ENCODE measurements around the gene CRHR2. TPM values are rescaled to one million over a fixed set of nuclear protein-coding genes. Genes with fewer than 3 reads are reported as not detected.
A peak's percentile ranks its signal among the peaks of the same experiment; 100 is the strongest.

CRHR2 gene
- total and polyA plus RNA-seq, 4 donors: 0.23 to 1.5 TPM; not detected in 2

DNA sequence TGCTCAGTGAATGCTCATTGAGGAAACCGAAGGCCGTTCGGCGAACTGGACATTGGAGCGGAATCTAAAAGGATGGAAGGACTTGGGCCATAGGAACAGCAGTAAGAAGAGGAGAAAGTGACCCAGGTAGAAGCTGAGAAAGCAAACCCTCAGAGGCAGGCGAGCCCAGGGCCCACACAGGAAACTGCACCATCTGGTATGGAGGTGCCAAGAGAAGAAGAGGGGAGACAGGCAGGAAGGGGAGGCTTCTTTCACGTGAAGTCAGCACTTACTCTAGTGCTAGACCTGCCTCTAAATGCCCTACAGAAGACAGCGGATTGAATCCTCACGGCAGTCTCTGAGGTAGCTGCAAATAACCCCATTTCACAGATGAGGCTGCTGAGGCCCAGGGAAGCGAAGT, 10.2 kb upstream of the CRHR2 start:
- no peaks in the 10 kb centered on the region for H3K27me3 ChIP-seq (ENCODE audit: control insufficient read depth in 1 of 2, insufficient read depth in 2 of 2, low read length in 1 of 2)
- WGBS, 2 donors: 89 to 92% methylated on average over 10 of the region's 10 CpGs
- no peaks in the 10 kb centered on the region for H3K4me1 ChIP-seq (ENCODE audit: control insufficient read depth in 1 of 2, insufficient read depth in 2 of 2, low read length in 2 of 2)
- H3K4me3 ChIP-seq (ENCODE audit: low read length in 2 of 2): no peak overlapping the region
- intact Hi-C loops (cut with DNase I): no loop called here
- H3K9me3 ChIP-seq (ENCODE audit: control insufficient read depth, low read length): no peaks in the 10 kb centered on the region
- no peaks in the 10 kb centered on the region for H3K36me3 ChIP-seq (ENCODE audit: control insufficient read depth in 1 of 2, insufficient read depth in 2 of 2, low read length in 1 of 2)
- no peak for ATAC-seq (ENCODE audit: low FRiP score)
- H3K27ac ChIP-seq (ENCODE audit: low read depth in 1 of 2, low read length in 2 of 2): no peak overlapping the region
- DNase-seq: no peak

DNA sequence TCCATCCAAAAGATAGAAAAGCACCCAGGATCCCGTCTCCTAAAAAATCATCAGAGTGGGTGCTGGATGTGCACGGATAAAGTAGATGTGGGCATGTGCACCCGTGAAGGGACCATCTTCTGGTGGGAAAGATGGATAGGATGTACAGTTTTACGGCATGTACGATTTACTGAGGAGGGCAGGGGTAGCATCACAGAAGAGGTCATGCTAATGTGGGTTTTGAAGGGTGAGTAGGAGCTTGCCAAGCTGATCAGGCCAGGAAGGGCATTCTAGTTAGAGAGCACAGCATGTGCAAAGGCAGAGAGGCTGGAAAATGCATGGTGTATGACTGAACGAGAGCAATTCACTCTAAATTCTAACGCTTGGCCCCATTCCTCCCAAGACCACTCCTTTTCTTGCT, 7.8 kb upstream of the CRHR2 start:
- Histone ChIP-seq H3K27ac (ENCODE audit: low read depth in 1 of 2, low read length in 2 of 2) (no peak overlapping the region), H3K9me3 (ENCODE audit: control insufficient read depth, low read length) (no peaks in the 10 kb centered on the region), H3K27me3 (ENCODE audit: control insufficient read depth in 1 of 2, insufficient read depth in 2 of 2, low read length in 1 of 2) (no peaks in the 10 kb centered on the region), H3K4me1 (ENCODE audit: control insufficient read depth in 1 of 2, insufficient read depth in 2 of 2, low read length in 2 of 2) (no peaks in the 10 kb centered on the region), H3K4me3 (ENCODE audit: low read length in 2 of 2) (no peak overlapping the region), H3K36me3 (ENCODE audit: control insufficient read depth in 1 of 2, insufficient read depth in 2 of 2, low read length in 1 of 2) (no peaks in the 10 kb centered on the region)
- intact Hi-C loops (cut with DNase I): no loop called here
- ATAC-seq (ENCODE audit: low FRiP score): no peak
- WGBS, 2 donors: 90 to 92% methylated on average over 7 of the region's 7 CpGs
- DNase-seq: no peak

DNA sequence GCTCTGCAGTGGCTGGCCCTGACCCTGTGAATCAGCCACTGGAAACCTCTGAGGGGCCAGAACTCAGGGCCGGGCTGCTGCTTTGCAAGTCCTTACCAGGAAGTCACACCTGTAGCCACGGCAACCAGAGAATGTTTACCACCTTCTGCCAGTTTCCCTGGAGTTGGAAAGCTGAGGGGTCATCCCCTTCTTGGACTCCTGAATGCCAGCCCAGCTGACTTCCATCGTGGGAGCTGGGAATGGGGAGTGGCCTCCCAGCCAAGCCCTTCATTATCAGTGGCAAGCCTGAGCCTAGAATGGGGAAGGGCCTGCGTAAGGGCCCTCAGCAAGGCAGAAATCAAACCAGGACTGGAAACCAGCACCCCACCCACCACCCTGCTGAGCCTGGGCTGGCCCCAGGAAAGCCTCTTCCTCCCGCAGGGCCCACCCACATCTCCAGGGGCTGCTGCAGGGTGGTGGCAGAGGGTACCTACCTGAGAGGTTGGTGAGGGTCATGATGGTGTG, 6.5 kb upstream of the CRHR2 start:
- DNase-seq (no peak), ATAC-seq (ENCODE audit: low FRiP score) (no peak)
- Histone ChIP-seq H3K27ac (ENCODE audit: low read depth in 1 of 2, low read length in 2 of 2) (no peak overlapping the region), H3K4me3 (ENCODE audit: low read length in 2 of 2) (no peak overlapping the region), H3K9me3 (ENCODE audit: control insufficient read depth, low read length) (no peaks in the 10 kb centered on the region), H3K36me3 (ENCODE audit: control insufficient read depth in 1 of 2, insufficient read depth in 2 of 2, low read length in 1 of 2) (no peaks in the 10 kb centered on the region), H3K4me1 (ENCODE audit: control insufficient read depth in 1 of 2, insufficient read depth in 2 of 2, low read length in 2 of 2) (no peaks in the 10 kb centered on the region), H3K27me3 (ENCODE audit: control insufficient read depth in 1 of 2, insufficient read depth in 2 of 2, low read length in 1 of 2) (no peaks in the 10 kb centered on the region)
- intact Hi-C loops (cut with DNase I): no loop called here
- WGBS, 2 donors: 55 to 70% methylated on average over 5 of the region's 5 CpGs

DNA sequence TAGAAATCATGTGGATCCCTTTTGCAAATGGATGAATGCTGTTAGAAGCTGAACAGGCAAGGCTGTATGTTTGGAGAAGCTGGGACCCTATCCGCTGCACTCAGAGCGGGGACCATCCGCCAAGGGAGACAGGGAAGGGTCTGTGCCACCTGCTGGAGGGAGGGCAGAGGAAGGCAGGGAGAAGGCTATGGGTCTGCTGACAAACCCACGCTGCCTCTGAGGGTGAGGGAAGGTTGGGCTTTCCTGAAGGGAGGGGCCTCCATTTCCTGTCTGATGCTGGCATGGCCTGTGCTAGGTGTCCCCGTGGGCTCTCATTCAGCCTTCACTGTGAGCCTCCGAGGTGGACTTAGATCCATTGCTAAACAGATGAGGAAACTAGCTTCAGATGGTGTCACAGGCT, 5.3 kb upstream of the CRHR2 start:
- Histone ChIP-seq H3K9me3 (ENCODE audit: control insufficient read depth, low read length) (no peaks in the 10 kb centered on the region), H3K4me3 (ENCODE audit: low read length in 2 of 2) (no peak overlapping the region), H3K27ac (ENCODE audit: low read depth in 1 of 2, low read length in 2 of 2) (no peak overlapping the region), H3K36me3 (ENCODE audit: control insufficient read depth in 1 of 2, insufficient read depth in 2 of 2, low read length in 1 of 2) (no peaks in the 10 kb centered on the region), H3K4me1 (ENCODE audit: control insufficient read depth in 1 of 2, insufficient read depth in 2 of 2, low read length in 2 of 2) (no peaks in the 10 kb centered on the region), H3K27me3 (ENCODE audit: control insufficient read depth in 1 of 2, insufficient read depth in 2 of 2, low read length in 1 of 2) (no peaks in the 10 kb centered on the region)
- DNase-seq (no peak), ATAC-seq (ENCODE audit: low FRiP score) (no peak)
- intact Hi-C loops (cut with DNase I): no loop called here
- WGBS, 2 donors: 84 to 85% methylated on average over 6 of the region's 6 CpGs

DNA sequence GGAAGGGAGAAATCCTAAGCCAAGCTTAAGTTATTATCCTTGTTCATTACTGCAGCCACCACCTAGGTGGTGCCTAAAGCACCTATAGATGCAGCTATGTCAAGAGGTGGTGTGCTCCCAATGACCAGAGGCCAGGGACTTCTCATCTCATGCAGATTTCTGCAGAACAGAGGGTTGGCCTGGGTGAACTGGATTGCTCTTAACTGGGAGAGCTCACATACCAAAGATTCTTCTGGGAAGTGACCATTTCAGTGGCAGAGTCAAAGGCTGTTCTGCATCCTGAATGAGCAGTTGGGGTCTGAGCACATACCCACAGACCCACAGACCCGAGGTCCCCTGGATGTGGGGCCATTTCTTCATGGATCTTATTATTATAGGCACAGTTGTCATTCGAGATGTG, 2.1 kb upstream of the CRHR2 start:
- no peak for ATAC-seq (ENCODE audit: low FRiP score)
- 66 to 74% methylated on average over 2 of the region's 2 CpGs for WGBS, 2 donors
- H3K27me3 ChIP-seq (ENCODE audit: control insufficient read depth in 1 of 2, insufficient read depth in 2 of 2, low read length in 1 of 2): no peaks in the 10 kb centered on the region

DNA sequence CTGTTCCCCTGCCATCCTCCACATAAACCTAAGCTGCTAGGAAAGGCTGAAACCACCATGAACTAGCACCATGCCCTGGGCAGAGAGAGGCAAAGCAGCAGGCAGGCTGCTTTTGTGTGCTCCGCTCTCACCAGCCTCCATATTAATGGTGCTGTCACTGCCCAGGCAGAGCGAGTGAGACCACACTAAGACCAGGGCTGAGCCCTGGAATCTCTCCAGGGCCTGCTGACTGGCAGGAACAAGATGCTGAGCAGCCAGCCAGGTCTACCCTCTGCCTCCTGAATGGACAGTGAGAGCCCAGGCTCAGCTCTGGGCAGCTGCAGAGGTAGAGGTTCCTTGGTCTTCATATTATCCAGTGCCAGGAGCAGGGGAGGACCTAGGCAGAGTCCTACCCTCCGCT, 1.6 kb upstream of the CRHR2 start:
- H3K9me3 ChIP-seq (ENCODE audit: control insufficient read depth, low read length): no peaks in the 10 kb centered on the region
- intact Hi-C loops (cut with DNase I): no loop called here
- 73 to 82% methylated on average over 3 of the region's 3 CpGs for WGBS, 2 donors
- DNase-seq (no peak), ATAC-seq (ENCODE audit: low FRiP score) (no peak)
- H3K4me3 ChIP-seq (ENCODE audit: low read length in 2 of 2): no peak overlapping the region
- H3K27me3 ChIP-seq (ENCODE audit: control insufficient read depth in 1 of 2, insufficient read depth in 2 of 2, low read length in 1 of 2): no peaks in the 10 kb centered on the region
- no peaks in the 10 kb centered on the region for H3K36me3 ChIP-seq (ENCODE audit: control insufficient read depth in 1 of 2, insufficient read depth in 2 of 2, low read length in 1 of 2)
- no peaks in the 10 kb centered on the region for H3K4me1 ChIP-seq (ENCODE audit: control insufficient read depth in 1 of 2, insufficient read depth in 2 of 2, low read length in 2 of 2)
- H3K27ac ChIP-seq (ENCODE audit: low read depth in 1 of 2, low read length in 2 of 2): no peak overlapping the region

More for the DNA sequence above, 2.1 kb upstream of the CRHR2 start:
- intact Hi-C loops (cut with DNase I): no loop called here
- no peak for DNase-seq
- H3K27ac ChIP-seq (ENCODE audit: low read depth in 1 of 2, low read length in 2 of 2): no peak overlapping the region
- H3K4me1 ChIP-seq (ENCODE audit: control insufficient read depth in 1 of 2, insufficient read depth in 2 of 2, low read length in 2 of 2): no peaks in the 10 kb centered on the region
- H3K9me3 ChIP-seq (ENCODE audit: control insufficient read depth, low read length): no peaks in the 10 kb centered on the region
- no peak overlapping the region for H3K4me3 ChIP-seq (ENCODE audit: low read length in 2 of 2)
- H3K36me3 ChIP-seq (ENCODE audit: control insufficient read depth in 1 of 2, insufficient read depth in 2 of 2, low read length in 1 of 2): no peaks in the 10 kb centered on the region

DNA sequence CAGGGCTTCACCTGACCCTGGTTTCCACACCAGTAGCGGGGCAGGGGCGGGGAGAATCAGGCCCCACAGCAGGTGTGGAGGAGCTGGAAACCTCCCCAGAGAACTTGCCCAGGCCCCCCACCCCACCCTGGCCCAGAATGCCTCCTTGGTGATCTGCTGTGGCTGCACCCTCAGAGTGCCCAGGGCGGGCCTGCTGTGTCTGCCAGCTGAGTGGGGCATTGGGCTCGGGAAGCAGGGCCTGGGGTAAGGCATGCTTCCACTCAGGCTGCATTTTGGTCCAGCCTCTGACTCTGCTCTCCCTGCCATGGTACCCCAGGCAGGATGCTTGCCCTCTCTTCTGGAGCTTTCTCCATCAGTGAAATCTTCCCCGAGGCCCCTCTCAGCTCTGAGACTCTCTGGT, 1.1 kb upstream of the CRHR2 start:
- WGBS, 2 donors: 86 to 90% methylated on average over 5 of the region's 5 CpGs
- H3K4me1 ChIP-seq (ENCODE audit: control insufficient read depth in 1 of 2, insufficient read depth in 2 of 2, low read length in 2 of 2): no peaks in the 10 kb centered on the region
- H3K4me3 ChIP-seq (ENCODE audit: low read length in 2 of 2): no peak overlapping the region
- DNase-seq (no peak), ATAC-seq (ENCODE audit: low FRiP score) (no peak)
- no peaks in the 10 kb centered on the region for H3K9me3 ChIP-seq (ENCODE audit: control insufficient read depth, low read length)
- intact Hi-C loops (cut with DNase I): no loop called here
- H3K27ac ChIP-seq (ENCODE audit: low read depth in 1 of 2, low read length in 2 of 2): no peak overlapping the region
- no peaks in the 10 kb centered on the region for H3K27me3 ChIP-seq (ENCODE audit: control insufficient read depth in 1 of 2, insufficient read depth in 2 of 2, low read length in 1 of 2)
- H3K36me3 ChIP-seq (ENCODE audit: control insufficient read depth in 1 of 2, insufficient read depth in 2 of 2, low read length in 1 of 2): no peaks in the 10 kb centered on the region

DNA sequence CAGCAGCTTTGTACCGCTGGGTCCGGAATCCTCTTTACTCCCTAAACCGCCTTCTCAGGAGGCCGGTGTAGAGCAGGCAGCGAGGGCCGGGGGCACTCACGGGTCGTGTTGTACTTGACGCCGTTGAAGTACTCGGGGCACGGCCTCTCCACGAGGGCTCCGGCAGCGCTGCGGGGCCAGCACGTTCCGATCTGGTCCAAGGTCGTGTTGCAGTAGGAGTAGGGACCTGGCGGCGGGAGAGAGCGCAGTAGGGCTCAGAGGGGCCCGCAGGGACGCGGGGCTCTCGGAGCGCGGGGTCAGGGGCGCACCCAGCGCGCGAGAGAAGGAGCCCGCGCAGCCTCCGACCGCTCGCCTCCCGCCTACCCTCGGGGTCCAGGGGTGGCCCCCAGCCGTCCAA, 443 bp downstream of the CRHR2 start:
- ATAC-seq (ENCODE audit: low FRiP score) (peak; percentile 13), DNase-seq (no peak)
- peak overlapping the region; percentile 1 to 2 for H3K4me3 ChIP-seq (ENCODE audit: low read length in 2 of 2)
- no peak overlapping the region for H3K27ac ChIP-seq (ENCODE audit: low read depth in 1 of 2, low read length in 2 of 2)
- no peaks in the 10 kb centered on the region for H3K27me3 ChIP-seq (ENCODE audit: control insufficient read depth in 1 of 2, insufficient read depth in 2 of 2, low read length in 1 of 2)
- no peaks in the 10 kb centered on the region for H3K9me3 ChIP-seq (ENCODE audit: control insufficient read depth, low read length)
- H3K36me3 ChIP-seq (ENCODE audit: control insufficient read depth in 1 of 2, insufficient read depth in 2 of 2, low read length in 1 of 2): no peaks in the 10 kb centered on the region
- intact Hi-C loops (cut with DNase I): no loop called here
- H3K4me1 ChIP-seq (ENCODE audit: control insufficient read depth in 1 of 2, insufficient read depth in 2 of 2, low read length in 2 of 2): no peaks in the 10 kb centered on the region
- WGBS, 2 donors: 0 to 1% methylated on average over 29 to 40 of the region's 40 CpGs

DNA sequence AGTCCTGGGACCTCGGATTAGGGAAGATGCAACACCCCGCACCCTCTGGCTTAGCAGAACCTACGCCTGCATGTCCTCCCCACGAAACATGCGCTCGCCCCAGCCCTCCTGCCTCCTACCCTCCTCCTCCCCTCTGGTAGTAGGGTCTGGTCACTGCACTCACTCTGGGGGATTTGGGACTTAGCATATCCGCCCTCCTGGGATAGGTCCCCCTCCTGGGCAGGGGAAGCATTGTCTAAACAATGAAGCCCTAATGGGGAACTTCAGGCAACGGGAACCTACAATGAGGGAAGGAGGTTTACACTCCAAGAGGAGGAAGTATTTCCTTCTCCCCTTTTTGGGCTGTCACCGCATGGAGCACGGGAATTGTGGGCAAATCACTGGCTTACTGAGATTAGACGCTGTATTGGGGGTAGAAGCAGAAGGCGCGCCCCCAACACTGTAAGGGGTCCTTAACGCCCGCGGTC, 892 bp downstream of the CRHR2 start:
- Histone ChIP-seq H3K9me3 (ENCODE audit: control insufficient read depth, low read length) (no peaks in the 10 kb centered on the region), H3K27ac (ENCODE audit: low read depth in 1 of 2, low read length in 2 of 2) (no peak overlapping the region), H3K4me1 (ENCODE audit: control insufficient read depth in 1 of 2, insufficient read depth in 2 of 2, low read length in 2 of 2) (no peaks in the 10 kb centered on the region), H3K36me3 (ENCODE audit: control insufficient read depth in 1 of 2, insufficient read depth in 2 of 2, low read length in 1 of 2) (no peaks in the 10 kb centered on the region), H3K4me3 (ENCODE audit: low read length in 2 of 2) (no peak overlapping the region), H3K27me3 (ENCODE audit: control insufficient read depth in 1 of 2, insufficient read depth in 2 of 2, low read length in 1 of 2) (no peaks in the 10 kb centered on the region)
- intact Hi-C loops (cut with DNase I): no loop called here
- 8 to 12% methylated on average over 16 of the region's 16 CpGs for WGBS, 2 donors
- DNase-seq (no peak), ATAC-seq (ENCODE audit: low FRiP score) (no peak)

Data from aorta (tissue), 5 donors.